GM19328 (cell line): ENCODE measurements around the gene PPM1F.

Source experiments
- ATAC-seq: cut with Tn5 transposase; IDR thresholded peaks from one replicate; pipeline ENCODE4 v1.9.1; 2021; ENCODE audit warnings: mild to moderate bottlenecking, moderate library complexity; ENCODE audit not compliant: unreplicated experiment

The PPM1F gene

DNA sequence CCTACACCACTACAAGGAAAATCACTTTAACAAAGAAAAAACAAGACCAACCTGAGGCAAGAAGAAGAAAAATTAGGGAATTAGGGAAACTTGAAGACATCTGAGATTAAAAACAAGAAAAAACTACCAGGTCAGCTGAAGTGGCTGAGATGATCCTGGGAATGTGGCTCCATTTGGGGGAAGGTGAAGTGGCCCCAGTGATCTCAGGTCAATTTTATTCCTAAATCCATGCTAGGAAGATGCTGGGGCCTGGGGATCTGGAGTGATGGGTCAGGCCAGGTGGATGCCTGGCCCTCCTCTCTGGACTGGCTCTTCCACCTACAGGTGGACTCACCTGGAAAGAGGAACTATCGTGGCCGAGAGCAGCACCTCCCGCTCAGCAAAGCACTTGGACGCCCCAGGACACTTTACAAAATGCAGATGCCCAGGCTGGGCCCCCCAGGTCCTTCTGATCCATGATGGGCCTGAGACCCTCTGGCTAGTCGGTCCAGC, 23.3 kb upstream of the PPM1F start:
- ATAC-seq, result no peak

DNA sequence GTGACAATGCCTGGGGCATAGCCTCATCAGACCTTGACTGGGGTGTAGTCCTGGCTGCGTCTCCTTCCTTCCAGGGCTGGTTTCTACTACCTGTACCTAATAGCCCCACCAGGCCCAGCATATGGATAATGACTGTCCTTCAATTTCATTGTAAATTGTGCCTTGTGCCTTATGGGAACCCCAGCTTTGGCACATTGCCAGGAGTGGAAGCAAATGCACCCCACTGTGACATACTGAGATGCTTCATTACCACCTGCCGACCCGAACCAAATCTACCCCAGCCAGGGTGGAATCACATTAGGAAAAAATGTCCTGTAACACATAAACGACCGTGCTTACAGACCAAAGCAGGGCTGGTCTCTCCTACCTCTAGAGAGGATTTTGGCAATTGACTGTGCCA, 22.6 kb upstream of the PPM1F start:
- no peak for ATAC-seq

- ATAC-seq, result no peak
Measured at GRCh38 chr22:21974058-21974649, 21.5 kb upstream of the PPM1F start.

GRCh38 chr22:21972806-21973205, 20.2 kb upstream of the PPM1F start:
- no peak for ATAC-seq

DNA sequence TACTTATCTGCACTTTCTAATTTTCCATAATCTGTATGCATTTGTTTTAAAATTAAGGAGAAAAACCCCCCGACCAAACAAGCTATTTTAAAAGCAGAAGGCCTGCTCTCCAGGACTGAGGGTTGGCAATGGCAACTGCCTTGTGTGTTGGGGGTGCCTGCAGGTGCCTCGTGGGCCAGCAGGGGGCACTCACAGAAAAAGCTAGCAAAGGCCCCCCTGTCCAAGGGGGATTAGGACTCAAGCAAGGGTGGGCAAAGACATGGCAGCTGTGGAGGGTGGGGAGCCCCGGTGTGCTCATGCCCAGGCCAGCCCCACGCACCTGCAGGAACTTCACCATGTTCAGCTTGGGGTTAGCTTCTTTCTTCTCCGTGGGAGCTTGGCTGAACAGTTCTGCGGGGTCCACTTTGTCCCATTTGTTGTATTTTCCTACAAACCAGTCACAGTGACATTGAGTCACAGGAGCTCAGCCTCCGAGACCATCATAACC, 19.7 kb upstream of the PPM1F start:
- no peak for ATAC-seq

- ATAC-seq, result no peak
Measured at GRCh38 chr22:21971858-21972275, 19.2 kb upstream of the PPM1F start.

GRCh38 chr22:21970800-21971617, 18.4 kb upstream of the PPM1F start:
- no peak for ATAC-seq

DNA sequence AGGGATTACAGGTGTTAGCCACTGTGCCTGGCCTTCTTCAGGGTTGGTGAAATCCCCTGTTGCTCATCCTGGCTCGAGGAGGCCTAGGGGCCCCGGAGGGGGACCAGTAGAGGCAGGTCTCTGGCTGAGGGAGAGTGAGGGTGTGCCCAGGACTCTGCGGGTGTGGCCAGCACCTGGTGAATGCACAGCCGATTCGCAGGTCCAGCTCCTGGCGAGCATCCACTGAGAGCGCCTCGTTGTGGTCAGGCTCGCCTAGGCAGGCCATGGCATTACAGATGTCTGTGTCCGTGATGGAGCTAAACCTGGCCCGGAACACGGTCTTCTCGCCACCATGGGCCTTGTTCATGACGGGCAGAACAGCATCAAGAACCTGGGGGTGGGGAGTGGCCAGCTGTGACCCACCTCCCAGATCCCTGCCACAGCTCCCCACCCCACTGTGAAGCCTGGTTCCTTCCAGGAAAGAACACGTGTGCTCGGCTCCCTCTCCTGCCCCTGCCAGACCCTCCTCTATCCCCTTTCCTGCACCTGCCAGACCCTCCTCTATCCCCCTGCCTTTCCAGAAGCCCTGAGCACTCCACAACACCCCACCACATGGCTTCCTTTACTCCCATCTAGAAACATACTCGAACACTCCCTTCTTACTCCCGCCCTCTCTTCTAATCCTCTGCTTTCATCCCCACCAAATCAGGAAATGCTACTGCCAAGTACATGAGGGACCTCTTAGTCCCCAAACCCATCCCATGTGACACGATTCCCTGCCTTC, 17.6 kb upstream of the PPM1F start:
- no peak for ATAC-seq

DNA sequence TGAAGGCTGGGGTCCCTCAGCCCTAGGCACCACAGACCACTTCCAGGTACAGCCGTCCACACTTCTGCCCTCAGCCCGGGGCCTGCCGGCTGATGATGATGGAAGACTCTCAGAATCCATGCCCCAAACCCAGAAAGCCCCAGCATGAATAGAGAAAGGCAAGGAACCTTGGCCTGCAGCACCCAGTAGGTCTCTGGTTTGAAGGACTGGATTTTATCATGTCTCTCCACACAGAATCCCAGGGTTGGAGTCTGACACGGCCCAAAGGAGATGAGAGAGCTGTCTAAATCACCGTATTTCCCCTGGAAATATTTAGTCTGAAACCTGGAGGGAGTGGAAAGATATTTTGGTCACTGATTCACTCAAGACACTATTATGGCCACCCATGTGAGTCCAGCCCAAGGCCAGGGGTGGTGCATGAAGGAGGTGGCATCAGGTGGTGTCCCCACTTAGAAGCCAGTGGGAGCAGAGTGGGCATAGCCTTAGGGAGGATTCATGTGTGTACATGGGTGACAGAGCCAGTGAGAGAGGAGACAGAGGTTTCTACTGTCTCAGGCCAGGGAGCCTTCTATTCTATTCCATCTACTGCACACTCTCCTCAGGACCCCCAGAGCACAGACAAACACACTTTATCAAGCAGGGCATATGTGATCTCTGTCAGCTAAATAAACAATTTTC, 15.9 kb upstream of the PPM1F start:
- no peak for ATAC-seq

DNA sequence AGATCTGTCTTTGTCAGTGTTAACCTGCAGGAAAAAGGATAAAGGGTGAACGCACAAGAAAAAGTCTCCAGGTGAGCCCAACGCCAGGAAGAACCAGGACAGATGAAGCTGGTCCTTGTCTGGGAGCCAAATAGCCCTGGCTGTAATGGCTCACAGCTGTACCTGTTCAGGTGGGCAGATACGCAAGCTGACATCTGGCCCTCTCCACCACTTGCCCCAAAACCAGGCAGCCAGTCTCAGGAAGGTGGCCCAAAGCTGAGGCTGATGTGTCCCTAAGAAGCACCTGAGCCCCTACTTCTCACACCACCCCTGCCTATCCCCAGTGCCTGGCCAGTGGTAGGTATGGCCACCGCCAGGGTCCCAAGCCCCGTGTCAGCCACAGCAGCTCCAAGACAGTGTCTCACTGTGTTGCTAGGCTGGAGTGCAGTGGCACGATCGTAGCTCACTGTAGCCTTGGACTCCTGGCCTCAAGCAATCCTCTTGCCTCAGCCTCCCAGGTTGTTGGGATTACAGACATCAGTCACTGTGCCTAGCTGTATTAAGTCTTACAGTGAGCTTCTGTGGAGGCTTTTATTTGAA, 15.1 kb upstream of the PPM1F start:
- ATAC-seq, result no peak

DNA sequence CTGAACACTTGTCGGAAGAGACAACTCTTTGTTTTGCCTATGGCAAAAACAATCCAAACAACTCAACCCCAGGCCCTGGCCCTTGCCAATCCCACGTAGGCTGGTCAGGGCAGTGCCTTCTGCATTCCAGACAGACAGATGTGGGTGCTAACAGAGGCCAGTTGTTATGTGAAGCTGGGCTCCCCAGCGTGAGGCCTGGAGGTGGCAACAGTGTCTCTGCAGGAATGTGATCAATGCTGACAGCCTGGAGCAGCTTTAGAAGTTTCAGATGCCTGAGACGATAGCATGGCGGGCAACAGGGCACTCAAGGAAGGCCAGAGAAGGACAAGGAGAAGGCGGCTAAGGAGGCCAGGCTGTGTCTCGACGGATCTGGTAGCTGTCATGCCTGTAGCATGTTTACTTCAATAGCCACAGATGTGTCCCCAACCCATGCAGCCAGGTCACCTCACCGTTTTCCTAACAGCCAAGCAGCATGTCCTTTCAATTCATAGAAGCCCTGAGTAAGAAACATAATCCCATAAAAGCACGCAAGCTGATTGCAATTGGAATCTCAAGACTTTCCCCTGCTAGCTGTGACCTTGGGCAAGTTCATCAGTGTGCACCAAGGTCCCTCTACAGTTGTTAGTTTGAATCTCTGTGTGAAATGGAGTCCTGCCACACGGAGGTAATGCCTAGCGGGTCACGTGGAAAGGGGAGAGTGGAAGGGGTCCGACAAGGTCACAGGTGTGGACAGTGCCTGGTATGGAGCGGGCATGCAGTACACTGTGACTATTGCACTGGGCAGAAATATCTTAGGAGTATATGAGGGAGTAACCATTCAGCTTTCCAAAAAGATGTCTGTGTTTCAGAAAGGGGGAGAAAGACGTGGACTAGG, 14.2 kb upstream of the PPM1F start:
- no peak for ATAC-seq

DNA sequence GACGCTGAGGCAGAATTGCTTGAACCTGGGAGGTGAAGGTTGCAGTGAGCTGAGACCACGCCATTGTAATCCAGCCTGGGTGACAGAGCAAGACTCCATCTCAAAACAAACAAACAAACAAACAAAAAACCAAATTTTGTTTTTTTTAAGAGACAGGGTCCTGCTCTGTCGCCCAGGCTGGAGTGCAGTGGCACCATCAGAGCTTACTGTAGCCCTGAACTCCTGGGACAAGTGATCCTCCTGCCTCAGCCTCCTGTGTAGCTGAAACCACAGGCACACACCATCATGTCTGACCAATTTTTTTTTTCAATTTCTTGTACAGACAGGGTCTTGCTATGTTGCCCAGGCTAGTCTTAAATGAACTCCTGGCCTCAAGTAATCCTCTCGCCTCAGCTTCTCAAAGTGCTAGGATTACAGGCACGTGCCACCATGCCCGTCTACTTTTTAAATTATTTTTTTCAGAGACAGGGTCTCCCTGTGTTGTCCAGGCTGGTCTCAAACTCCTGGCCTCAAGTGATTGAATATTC, 13.2 kb upstream of the PPM1F start:
- no peak for ATAC-seq

GRCh38 chr22:21964918-21965484, 12.4 kb upstream of the PPM1F start:
- no peak for ATAC-seq

GRCh38 chr22:21964234-21964633, 11.6 kb upstream of the PPM1F start:
- ATAC-seq, result no peak

GRCh38 chr22:21963790-21964211, 11.2 kb upstream of the PPM1F start:
- no peak for ATAC-seq

- no peak for ATAC-seq
Measured at GRCh38 chr22:21963286-21963685, 10.6 kb upstream of the PPM1F start.

DNA sequence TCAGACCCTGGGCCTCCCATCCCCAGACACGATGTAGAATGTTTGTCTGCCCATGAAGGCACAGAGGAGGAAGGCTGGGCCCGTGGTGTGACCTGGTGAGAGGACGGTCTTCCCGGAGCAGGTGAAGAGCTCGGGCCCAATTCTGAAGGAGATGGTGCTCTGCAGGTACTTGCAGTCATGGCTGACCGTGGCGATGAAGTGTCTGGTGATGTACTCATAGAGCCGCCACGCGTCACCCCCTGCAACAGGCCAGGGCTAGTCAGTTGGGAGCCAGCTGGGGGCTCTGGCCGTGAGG, 10.0 kb upstream of the PPM1F start:
- ATAC-seq, result no peak

DNA sequence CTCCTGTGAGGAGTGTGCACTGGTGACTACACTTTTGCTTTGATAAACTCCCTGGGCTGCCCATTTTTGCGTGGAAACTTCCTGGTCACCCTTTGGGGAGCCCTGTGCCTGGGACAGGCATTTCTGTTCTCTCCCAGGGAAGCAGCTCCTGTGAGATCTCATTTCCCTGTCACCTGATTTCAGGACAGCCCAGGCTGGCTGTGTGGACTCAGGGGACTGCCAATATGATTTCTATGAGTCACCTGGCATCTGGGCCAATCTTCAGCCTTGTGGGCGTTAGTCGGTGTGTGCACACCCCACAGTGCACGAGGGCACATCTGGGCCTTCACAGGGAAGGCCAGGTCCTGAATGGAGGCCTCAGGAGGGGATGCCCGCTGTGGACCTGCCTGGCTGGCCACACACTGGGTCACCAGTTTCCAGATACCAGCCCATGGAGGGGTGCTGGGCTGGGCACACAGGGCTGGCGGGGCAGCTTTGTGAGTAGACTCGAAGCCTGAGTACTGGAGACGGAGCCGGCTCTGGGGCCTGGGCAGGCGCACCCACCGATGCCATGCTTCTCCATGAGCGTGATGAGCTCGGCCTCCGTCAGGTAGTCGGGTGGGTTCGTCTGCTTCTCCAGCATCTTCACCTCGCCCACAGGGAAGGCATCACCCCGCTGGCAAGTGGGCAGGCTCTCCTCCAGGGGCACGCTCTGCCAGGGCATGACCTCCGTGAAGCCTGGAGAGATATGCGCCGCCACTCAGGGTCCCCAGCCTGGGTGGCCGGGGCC, 9.4 kb upstream of the PPM1F start:
- ATAC-seq, result no peak
